ENCODE data around the gene TSPAN9. TPM values are rescaled to one million over a fixed set of nuclear protein-coding genes. Genes with fewer than 3 reads are reported as not detected.

Gene TSPAN9
- polyA plus RNA-seq, 1 of the 3 experiments (the other 2 are of a cell fraction) = 34.9 TPM

DNA sequence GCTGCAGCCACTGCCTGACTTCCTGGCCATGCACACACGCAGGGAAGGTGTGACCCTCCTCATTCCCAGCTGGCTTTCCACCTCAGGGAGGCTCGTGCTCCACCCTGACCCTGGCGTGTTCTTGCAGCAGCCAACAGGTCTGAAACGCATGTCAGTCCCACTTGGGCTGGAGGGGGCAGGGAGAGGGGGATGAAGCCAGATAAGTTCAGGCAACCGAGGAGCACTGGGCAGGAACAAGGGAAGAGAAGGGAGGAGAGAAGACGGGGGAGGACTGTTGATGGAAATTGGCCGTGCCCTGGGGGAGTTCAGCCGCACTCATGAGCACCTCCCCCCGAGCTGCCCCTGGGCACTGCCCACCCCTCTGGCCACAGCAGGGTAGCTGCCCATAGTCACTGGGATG is 231.4 kb downstream of the TSPAN9 start:
- CTCF ChIA-PET = interaction anchor here (3.2 kb wide), 1 partner anchor 9 kb away, joined by 21 read pairs; no protein-coding TSS in a partner anchor
- Histone ChIP-seq H3F3A (replicated peaks; ENCODE audit: insufficient read depth) (no peaks in the 10 kb centered on the region), H2AFZ (ENCODE audit: low read depth) (no peak overlapping the region), H4K20me1 (ENCODE audit: insufficient read depth) (no peaks in the 10 kb centered on the region), H3K9me2 (no peaks in the 10 kb centered on the region), H3K27ac (ENCODE audit: low read depth in 2 of 2, low read length in 1 of 2) (no peak overlapping the region), H3K4me3 (ENCODE audit: low read depth in 2 of 2, low read length in 1 of 2) (no peak overlapping the region), H3K4me2 (no peak overlapping the region), H3K9me3 (no peaks in the 10 kb centered on the region), H3K4me1 (ENCODE audit: control insufficient read depth in 1 of 2, insufficient read depth in 2 of 2, low read depth in 1 of 2, low read length in 1 of 2) (peaks cover 0 to 24% of the 10 kb centered on the region in 2 experiments; a peak in 1 of 4 replicates), H3K79me2 (ENCODE audit: insufficient read depth) (no peaks in the 10 kb centered on the region), H3K27me3 (ENCODE audit: insufficient read depth) (no peaks in the 10 kb centered on the region), H3K9ac (no peak overlapping the region), H3K36me3 (replicated peaks in 1 of 2; ENCODE audit: control insufficient read depth in 1 of 2, insufficient read depth in 2 of 2, low read length in 1 of 2) (no peaks in the 10 kb centered on the region)
- TF ChIP-seq YY1 (IDR thresholded peaks at IDR 0.05; ENCODE audit: low read depth) (no peak), EP300 (IDR thresholded peaks at IDR 0.05; ENCODE audit: borderline replicate concordance in 1 of 2, low read depth in 1 of 2, low read length in 1 of 2) (no peak), RFX5 (IDR thresholded peaks at IDR 0.05; ENCODE audit: low read length) (no peak), TCF12 (IDR thresholded peaks at IDR 0.05) (no peak), JUND (IDR thresholded peaks at IDR 0.05) (no peak), TAF1 (IDR thresholded peaks at IDR 0.05; ENCODE audit: borderline replicate concordance, low read depth, low read length) (no peak), CHD2 (IDR thresholded peaks at IDR 0.05; ENCODE audit: low read length, partially characterized antibody) (no peak), ELF1 (IDR thresholded peaks at IDR 0.05) (no peak), SIN3A (IDR thresholded peaks at IDR 0.05; ENCODE audit: borderline replicate concordance, low read depth, low read length) (no peak), RAD21 (IDR thresholded peaks at IDR 0.05; ENCODE audit: low read length) (no peak), SMC3 (IDR thresholded peaks at IDR 0.05; ENCODE audit: low read depth, low read length) (no peak), EZH2phosphoT487 (IDR thresholded peaks at IDR 0.05; ENCODE audit: borderline replicate concordance, low read depth) (no peak)
- TF ChIP-seq, protein P1, sequence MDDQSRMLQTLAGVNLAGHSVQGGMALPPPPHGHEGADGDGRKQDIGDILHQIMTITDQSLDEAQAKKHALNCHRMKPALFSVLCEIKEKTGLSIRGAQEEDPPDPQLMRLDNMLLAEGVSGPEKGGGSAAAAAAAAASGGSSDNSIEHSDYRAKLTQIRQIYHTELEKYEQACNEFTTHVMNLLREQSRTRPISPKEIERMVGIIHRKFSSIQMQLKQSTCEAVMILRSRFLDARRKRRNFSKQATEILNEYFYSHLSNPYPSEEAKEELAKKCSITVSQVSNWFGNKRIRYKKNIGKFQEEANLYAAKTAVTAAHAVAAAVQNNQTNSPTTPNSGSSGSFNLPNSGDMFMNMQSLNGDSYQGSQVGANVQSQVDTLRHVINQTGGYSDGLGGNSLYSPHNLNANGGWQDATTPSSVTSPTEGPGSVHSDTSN (IDR thresholded peaks at IDR 0.05) = no peak
- TF ChIP-seq, protein P2, sequence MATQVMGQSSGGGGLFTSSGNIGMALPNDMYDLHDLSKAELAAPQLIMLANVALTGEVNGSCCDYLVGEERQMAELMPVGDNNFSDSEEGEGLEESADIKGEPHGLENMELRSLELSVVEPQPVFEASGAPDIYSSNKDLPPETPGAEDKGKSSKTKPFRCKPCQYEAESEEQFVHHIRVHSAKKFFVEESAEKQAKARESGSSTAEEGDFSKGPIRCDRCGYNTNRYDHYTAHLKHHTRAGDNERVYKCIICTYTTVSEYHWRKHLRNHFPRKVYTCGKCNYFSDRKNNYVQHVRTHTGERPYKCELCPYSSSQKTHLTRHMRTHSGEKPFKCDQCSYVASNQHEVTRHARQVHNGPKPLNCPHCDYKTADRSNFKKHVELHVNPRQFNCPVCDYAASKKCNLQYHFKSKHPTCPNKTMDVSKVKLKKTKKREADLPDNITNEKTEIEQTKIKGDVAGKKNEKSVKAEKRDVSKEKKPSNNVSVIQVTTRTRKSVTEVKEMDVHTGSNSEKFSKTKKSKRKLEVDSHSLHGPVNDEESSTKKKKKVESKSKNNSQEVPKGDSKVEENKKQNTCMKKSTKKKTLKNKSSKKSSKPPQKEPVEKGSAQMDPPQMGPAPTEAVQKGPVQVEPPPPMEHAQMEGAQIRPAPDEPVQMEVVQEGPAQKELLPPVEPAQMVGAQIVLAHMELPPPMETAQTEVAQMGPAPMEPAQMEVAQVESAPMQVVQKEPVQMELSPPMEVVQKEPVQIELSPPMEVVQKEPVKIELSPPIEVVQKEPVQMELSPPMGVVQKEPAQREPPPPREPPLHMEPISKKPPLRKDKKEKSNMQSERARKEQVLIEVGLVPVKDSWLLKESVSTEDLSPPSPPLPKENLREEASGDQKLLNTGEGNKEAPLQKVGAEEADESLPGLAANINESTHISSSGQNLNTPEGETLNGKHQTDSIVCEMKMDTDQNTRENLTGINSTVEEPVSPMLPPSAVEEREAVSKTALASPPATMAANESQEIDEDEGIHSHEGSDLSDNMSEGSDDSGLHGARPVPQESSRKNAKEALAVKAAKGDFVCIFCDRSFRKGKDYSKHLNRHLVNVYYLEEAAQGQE (IDR thresholded peaks at IDR 0.05; ENCODE audit: low read depth, low read length) = no peak
- DNase-seq = no peak
- WGBS (ENCODE audit: low lambda C conversion rate) = 35% methylated on average over 5 of the region's 9 CpGs
- POLR2A ChIA-PET = no interaction called here

DNA sequence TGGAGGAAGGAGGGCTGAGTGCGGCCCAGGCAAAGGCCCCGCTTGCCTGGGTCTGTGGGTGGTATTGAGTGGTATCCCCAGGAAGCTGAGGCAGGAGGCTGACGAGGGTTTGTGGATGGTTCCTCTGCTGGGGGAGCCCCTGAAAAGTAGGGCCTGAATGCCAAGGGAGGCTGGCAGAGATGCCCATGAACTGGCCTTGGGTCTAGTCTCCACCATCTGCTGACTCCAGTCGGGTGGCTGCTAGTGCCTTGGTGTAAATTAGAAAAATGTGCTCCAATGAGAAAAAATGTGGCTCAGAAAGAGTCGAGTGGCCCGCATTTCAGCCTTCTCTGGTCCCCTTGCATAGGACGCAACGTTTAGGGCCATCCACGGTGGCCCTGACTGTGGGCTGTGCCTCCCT is 232.6 kb downstream of the TSPAN9 start:
- Histone ChIP-seq H3K9me2 (no peaks in the 10 kb centered on the region), H3K4me1 (ENCODE audit: control insufficient read depth in 1 of 2, insufficient read depth in 2 of 2, low read depth in 1 of 2, low read length in 1 of 2) (peaks cover 0 to 15% of the 10 kb centered on the region in 2 experiments; a peak in 1 of 4 replicates), H4K20me1 (ENCODE audit: insufficient read depth) (no peaks in the 10 kb centered on the region), H3K36me3 (replicated peaks in 1 of 2; ENCODE audit: control insufficient read depth in 1 of 2, insufficient read depth in 2 of 2, low read length in 1 of 2) (no peaks in the 10 kb centered on the region), H3F3A (replicated peaks; ENCODE audit: insufficient read depth) (no peaks in the 10 kb centered on the region), H3K9ac (no peak overlapping the region), H3K27me3 (ENCODE audit: insufficient read depth) (no peaks in the 10 kb centered on the region), H3K27ac (ENCODE audit: low read depth in 2 of 2, low read length in 1 of 2) (no peak overlapping the region), H3K4me3 (ENCODE audit: low read depth in 2 of 2, low read length in 1 of 2) (no peak overlapping the region), H2AFZ (ENCODE audit: low read depth) (no peak overlapping the region), H3K9me3 (no peaks in the 10 kb centered on the region), H3K4me2 (no peak overlapping the region), H3K79me2 (ENCODE audit: insufficient read depth) (no peaks in the 10 kb centered on the region)
- WGBS (ENCODE audit: low lambda C conversion rate) = 59% methylated on average over 5 of the region's 9 CpGs
- no peak for DNase-seq
- POLR2A ChIA-PET = no interaction called here
- CTCF ChIA-PET = interaction anchor here (0.9 to 3.2 kb wide), 2 partner anchors 10 to 468 kb away, joined by 3 to 21 read pairs; no protein-coding TSS in a partner anchor
- TF ChIP-seq MXI1 (IDR thresholded peaks at IDR 0.05; ENCODE audit: low read depth, low read length) (no peak), NFIC (IDR thresholded peaks at IDR 0.05; ENCODE audit: borderline replicate concordance) (no peak), MEF2A (IDR thresholded peaks at IDR 0.05; ENCODE audit: borderline replicate concordance, low read depth) (no peak), FOXJ3 (CRISPR knock-in tag; IDR thresholded peaks at IDR 0.05) (no peak), ELF1 (IDR thresholded peaks at IDR 0.05) (no peak), TCF12 (IDR thresholded peaks at IDR 0.05) (no peak), YY1 (IDR thresholded peaks at IDR 0.05; ENCODE audit: low read depth) (no peak)
- TF ChIP-seq, protein P3, sequence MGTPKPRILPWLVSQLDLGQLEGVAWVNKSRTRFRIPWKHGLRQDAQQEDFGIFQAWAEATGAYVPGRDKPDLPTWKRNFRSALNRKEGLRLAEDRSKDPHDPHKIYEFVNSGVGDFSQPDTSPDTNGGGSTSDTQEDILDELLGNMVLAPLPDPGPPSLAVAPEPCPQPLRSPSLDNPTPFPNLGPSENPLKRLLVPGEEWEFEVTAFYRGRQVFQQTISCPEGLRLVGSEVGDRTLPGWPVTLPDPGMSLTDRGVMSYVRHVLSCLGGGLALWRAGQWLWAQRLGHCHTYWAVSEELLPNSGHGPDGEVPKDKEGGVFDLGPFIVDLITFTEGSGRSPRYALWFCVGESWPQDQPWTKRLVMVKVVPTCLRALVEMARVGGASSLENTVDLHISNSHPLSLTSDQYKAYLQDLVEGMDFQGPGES (IDR thresholded peaks at IDR 0.05; ENCODE audit: low read depth, low read length) = no peak
- TF ChIP-seq, protein P4, sequence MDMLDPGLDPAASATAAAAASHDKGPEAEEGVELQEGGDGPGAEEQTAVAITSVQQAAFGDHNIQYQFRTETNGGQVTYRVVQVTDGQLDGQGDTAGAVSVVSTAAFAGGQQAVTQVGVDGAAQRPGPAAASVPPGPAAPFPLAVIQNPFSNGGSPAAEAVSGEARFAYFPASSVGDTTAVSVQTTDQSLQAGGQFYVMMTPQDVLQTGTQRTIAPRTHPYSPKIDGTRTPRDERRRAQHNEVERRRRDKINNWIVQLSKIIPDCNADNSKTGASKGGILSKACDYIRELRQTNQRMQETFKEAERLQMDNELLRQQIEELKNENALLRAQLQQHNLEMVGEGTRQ (IDR thresholded peaks at IDR 0.05; ENCODE audit: borderline replicate concordance, low read depth, low read length) = no peak
- TF ChIP-seq, protein P5, sequence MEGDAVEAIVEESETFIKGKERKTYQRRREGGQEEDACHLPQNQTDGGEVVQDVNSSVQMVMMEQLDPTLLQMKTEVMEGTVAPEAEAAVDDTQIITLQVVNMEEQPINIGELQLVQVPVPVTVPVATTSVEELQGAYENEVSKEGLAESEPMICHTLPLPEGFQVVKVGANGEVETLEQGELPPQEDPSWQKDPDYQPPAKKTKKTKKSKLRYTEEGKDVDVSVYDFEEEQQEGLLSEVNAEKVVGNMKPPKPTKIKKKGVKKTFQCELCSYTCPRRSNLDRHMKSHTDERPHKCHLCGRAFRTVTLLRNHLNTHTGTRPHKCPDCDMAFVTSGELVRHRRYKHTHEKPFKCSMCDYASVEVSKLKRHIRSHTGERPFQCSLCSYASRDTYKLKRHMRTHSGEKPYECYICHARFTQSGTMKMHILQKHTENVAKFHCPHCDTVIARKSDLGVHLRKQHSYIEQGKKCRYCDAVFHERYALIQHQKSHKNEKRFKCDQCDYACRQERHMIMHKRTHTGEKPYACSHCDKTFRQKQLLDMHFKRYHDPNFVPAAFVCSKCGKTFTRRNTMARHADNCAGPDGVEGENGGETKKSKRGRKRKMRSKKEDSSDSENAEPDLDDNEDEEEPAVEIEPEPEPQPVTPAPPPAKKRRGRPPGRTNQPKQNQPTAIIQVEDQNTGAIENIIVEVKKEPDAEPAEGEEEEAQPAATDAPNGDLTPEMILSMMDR (IDR thresholded peaks at IDR 0.05) = no peak

Data from SK-N-SH (cell line).